Keratinocyte (primary cell): ENCODE results near the gene PIGU. TPM values are rescaled to one million over a fixed set of nuclear protein-coding genes. Genes with fewer than 3 reads are reported as not detected.
A peak's percentile ranks its signal among the peaks of the same experiment; 100 is the strongest.
"Not testable (repeated sequence)": the region's sequence is repeated elsewhere in the genome, so short reads cannot be mapped to it uniquely, and the experiment has no call there.

Experiments used
- DNase-seq: peaks from one replicate; pipeline ENCODE4 v3.0.0-alpha.2; 2011; ENCODE audit warnings: low read depth, missing footprints, low spot score
- FAIRE-seq: peaks from 2 replicates; lab custom pipeline; 2011; peaks lifted over from hg19 to GRCh38; lab: Jason Lieb, UNC
- H2AFZ ChIP-seq: 2 replicates; pipeline ENCODE4 v1.6.0; 2012; ENCODE audit warnings: low read length, control low read depth, inconsistent platforms; ENCODE audit not compliant: control insufficient read depth
- H3K27ac ChIP-seq: 2 replicates; pipeline ENCODE4 v1.5.1; 2011; ENCODE audit warnings: low read length; ENCODE audit not compliant: control insufficient read depth, insufficient read depth
- H3K27me3 ChIP-seq: 3 replicates; pipeline ENCODE4 v1.6.0; 2011; ENCODE audit warnings: low read length; ENCODE audit not compliant: control insufficient read depth, insufficient read depth; ENCODE audit errors: extremely low read depth
- H3K36me3 ChIP-seq, 2 experiments: 2 replicates in 1 of 2; 3 replicates in 1 of 2; pipeline ENCODE4 v1.5.1; 2011; ENCODE audit warnings: low read length in 2 of 2, mild to moderate bottlenecking in 1 of 2; ENCODE audit not compliant: control insufficient read depth in 2 of 2, insufficient read depth in 2 of 2; ENCODE audit errors: extremely low read depth in 1 of 2
- H3K4me1 ChIP-seq: 3 replicates; pipeline ENCODE4 v1.5.1; 2011; ENCODE audit warnings: low read length; ENCODE audit not compliant: control insufficient read depth, insufficient read depth; ENCODE audit errors: extremely low read depth
- H3K4me2 ChIP-seq: 3 replicates; pipeline ENCODE4 v1.6.0; 2011; ENCODE audit warnings: low read depth, low read length; ENCODE audit not compliant: control insufficient read depth, insufficient read depth; ENCODE audit errors: extremely low read depth
- H3K4me3 ChIP-seq, 3 experiments: fragments of 200-600 bp in 1 of 3; sonication (generic) in 1 of 3; 2 replicates in 2 of 3; 3 replicates in 1 of 3; pipeline ENCODE4 v1.5.1; 2011 to 2016; ENCODE audit warnings: low read length in 3 of 3, mild to moderate bottlenecking in 3 of 3, control low read depth in 2 of 3, inconsistent platforms in 1 of 3, low read depth in 1 of 3, mixed read lengths in 1 of 3, mixed run types in 1 of 3, moderate library complexity in 1 of 3; ENCODE audit not compliant: control insufficient read depth in 2 of 3, insufficient read depth in 2 of 3; ENCODE audit errors: extremely low read depth in 1 of 3
- H3K79me2 ChIP-seq: 2 replicates; pipeline ENCODE4 v1.6.0; 2012; ENCODE audit warnings: low read length; ENCODE audit not compliant: control insufficient read depth, insufficient read depth
- H3K9ac ChIP-seq: 3 replicates; pipeline ENCODE4 v1.6.0; 2011; ENCODE audit warnings: low read length; ENCODE audit not compliant: control insufficient read depth, insufficient read depth; ENCODE audit errors: extremely low read depth
- H3K9me1 ChIP-seq: 3 replicates; pipeline ENCODE4 v1.6.0; 2011; ENCODE audit warnings: low read length; ENCODE audit not compliant: control insufficient read depth, insufficient read depth; ENCODE audit errors: extremely low read depth
- H3K9me3 ChIP-seq: 2 replicates; pipeline ENCODE4 v1.5.1; 2012; ENCODE audit warnings: low read depth, low read length; ENCODE audit not compliant: control insufficient read depth
- H4K20me1 ChIP-seq: 3 replicates; pipeline ENCODE4 v1.6.0; 2011; ENCODE audit warnings: low read length; ENCODE audit not compliant: control insufficient read depth, insufficient read depth; ENCODE audit errors: extremely low read depth
- EZH2 ChIP-seq: IDR thresholded peaks from one replicate; pipeline ENCODE4 v1.6.1; 2012; ENCODE audit warnings: inconsistent platforms, mild to moderate bottlenecking, low read length, moderate library complexity
- dilution Hi-C: fragments of 300-500 bp; cut with MboI; formaldehyde crosslinking; loops from one replicate; pipeline ENCODE4 v1.7.0; 2020; ENCODE audit warnings: low sequenced_read_pairs; ENCODE audit not compliant: extremely low pct_ligation_motif_present
- polyA plus RNA-seq, 5 experiments: library from polyadenylated mRNA; depleted of rRNA in 3 of 5; stranded (reverse) in 3 of 5; stranded (forward) in 1 of 5; unstranded in 1 of 5; fragments of >200 nt; gene quantifications; 1 replicate in 1 of 5; 2 replicates in 3 of 5; 3 replicates in 1 of 5; pipeline versions ENCODE4 v1.2.1 to v1.2.3, GENCODE V29; 2011 to 2012; ENCODE audit warnings: missing spikeins in 2 of 5, low read depth in 1 of 5, low replicate concordance in 1 of 5
- TF ChIP-seq, protein P1 (sequence below), 3 experiments: IDR thresholded peaks in 1 of 3; conservative IDR thresholded peaks in 1 of 3; optimal IDR thresholded peaks in 1 of 3; 2 replicates in 2 of 3; 3 replicates in 1 of 3; pipeline versions ENCODE3 to v1.5.1; 2011; ENCODE audit warnings: low read length in 3 of 3, mild to moderate bottlenecking in 3 of 3, moderate library complexity in 2 of 3, control low read depth in 1 of 3, inconsistent platforms in 1 of 3; ENCODE audit not compliant: insufficient read depth in 2 of 3; ENCODE audit errors: extremely low read depth in 1 of 3

PIGU gene
- polyA plus RNA-seq, 1 donor (not counting 4 experiments of a cell fraction or from before 2014, with no cell fraction given), result 48.0 TPM

DNA sequence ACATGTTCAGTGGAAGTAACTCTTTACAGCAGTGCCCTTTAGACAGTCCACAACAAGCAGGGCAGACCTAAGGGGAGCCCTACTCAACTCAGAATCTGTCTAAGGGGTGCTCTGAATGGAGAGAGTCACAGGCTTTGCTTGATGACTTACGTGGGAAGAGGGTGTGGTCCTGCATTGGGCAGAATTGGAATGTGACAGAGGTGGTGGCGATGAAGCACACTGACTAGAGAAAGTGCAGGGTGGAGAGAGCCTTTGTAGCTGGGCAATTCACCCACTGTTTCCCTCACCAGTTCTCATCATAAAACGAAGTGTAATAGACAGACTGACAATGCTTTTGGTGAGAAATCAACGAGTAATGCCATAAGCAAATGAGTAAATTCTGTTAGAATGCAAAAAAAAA is 38.5 kb upstream of the PIGU start:
- H2AFZ ChIP-seq, result no peak overlapping the region
- H3K36me3 ChIP-seq, result peaks cover 4 to 21% of the 10 kb centered on the region in 2 experiments
- no peak overlapping the region for H3K4me2 ChIP-seq
- dilution Hi-C loops, result no loop called here
- H3K9me1 ChIP-seq, result peaks cover 5% of the 10 kb centered on the region
- no peak overlapping the region for H3K27ac ChIP-seq
- H3K9me3 ChIP-seq, result no peaks in the 10 kb centered on the region
- H3K4me1 ChIP-seq, result peaks cover 15% of the 10 kb centered on the region
- FAIRE-seq (no peak), DNase-seq (no peak)
- H3K9ac ChIP-seq, result no peak overlapping the region
- no peaks in the 10 kb centered on the region for H3K27me3 ChIP-seq
- no peak overlapping the region for H3K4me3 ChIP-seq
- no peaks in the 10 kb centered on the region for H3K79me2 ChIP-seq
- peaks cover 14% of the 10 kb centered on the region for H4K20me1 ChIP-seq
- no peak for TF ChIP-seq EZH2
- TF ChIP-seq, protein P1, sequence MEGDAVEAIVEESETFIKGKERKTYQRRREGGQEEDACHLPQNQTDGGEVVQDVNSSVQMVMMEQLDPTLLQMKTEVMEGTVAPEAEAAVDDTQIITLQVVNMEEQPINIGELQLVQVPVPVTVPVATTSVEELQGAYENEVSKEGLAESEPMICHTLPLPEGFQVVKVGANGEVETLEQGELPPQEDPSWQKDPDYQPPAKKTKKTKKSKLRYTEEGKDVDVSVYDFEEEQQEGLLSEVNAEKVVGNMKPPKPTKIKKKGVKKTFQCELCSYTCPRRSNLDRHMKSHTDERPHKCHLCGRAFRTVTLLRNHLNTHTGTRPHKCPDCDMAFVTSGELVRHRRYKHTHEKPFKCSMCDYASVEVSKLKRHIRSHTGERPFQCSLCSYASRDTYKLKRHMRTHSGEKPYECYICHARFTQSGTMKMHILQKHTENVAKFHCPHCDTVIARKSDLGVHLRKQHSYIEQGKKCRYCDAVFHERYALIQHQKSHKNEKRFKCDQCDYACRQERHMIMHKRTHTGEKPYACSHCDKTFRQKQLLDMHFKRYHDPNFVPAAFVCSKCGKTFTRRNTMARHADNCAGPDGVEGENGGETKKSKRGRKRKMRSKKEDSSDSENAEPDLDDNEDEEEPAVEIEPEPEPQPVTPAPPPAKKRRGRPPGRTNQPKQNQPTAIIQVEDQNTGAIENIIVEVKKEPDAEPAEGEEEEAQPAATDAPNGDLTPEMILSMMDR (optimal IDR thresholded peaks at IDR 0.05 in 1 of 3, IDR thresholded peaks at IDR 0.05 in 1 of 3, conservative IDR thresholded peaks at IDR 0.05 in 1 of 3; ENCODE audit: extremely low read depth in 1 of 3, insufficient read depth in 2 of 3, low read length in 3 of 3), result no peak

DNA sequence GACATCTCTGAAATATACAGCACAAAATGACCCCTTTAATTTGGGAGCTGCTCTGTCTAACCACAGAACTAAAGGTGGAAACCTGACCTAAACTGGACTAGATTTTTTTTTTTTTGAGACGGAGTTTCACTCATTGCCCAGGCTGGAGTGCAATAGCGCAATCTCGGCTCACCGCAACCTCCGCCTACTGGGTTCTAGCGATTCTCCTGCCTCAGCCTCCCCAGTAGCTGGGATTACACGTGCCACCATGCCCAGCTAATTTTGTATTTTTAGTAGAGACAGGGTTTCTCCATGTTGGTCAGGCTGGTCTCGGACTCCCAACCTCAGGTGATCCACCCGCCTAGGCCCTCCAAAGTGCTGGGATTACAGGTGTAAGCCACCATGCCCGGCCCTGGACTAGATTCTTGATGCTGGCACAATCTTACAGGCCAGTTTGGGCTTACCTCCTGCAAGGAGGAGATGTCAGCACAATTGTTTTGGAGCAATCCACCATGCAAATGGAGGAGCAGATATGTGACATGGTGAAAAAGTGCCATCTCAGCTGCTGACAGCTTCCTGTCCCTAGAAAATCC is 37.1 kb upstream of the PIGU start:
- FAIRE-seq, H3K9me1 ChIP-seq, H3K9ac ChIP-seq, H3K4me2 ChIP-seq, H2AFZ ChIP-seq, DNase-seq, H3K27me3 ChIP-seq, H3K79me2 ChIP-seq, H3K9me3 ChIP-seq, H3K4me3 ChIP-seq, dilution Hi-C loops: not testable (repeated sequence)
- H3K36me3 ChIP-seq, result peaks cover 4 to 20% of the 10 kb centered on the region in 2 experiments
- peak overlapping the region; percentile 31 for H3K27ac ChIP-seq
- H3K4me1 ChIP-seq, result peaks cover 21% of the 10 kb centered on the region
- peaks cover 14% of the 10 kb centered on the region for H4K20me1 ChIP-seq
